ACC112 (cell line): ENCODE results near the gene TLK1.

ENCODE experiments used
- H2AFZ ChIP-seq: fragments of 200-600 bp; sonication (generic); one replicate; pipeline ENCODE4 v1.6.0; 2017; ENCODE audit warnings: antibody characterized with exemption, low read length; ENCODE audit not compliant: unreplicated experiment
- H3K27ac ChIP-seq: fragments of 200-600 bp; sonication (generic); 2 replicates; pipeline ENCODE4 v1.5.1; 2014; ENCODE audit warnings: low read depth, mild to moderate bottlenecking, antibody characterized with exemption, low read length, moderate library complexity
- H3K27me3 ChIP-seq: fragments of 200-600 bp; sonication (generic); 2 replicates; pipeline ENCODE4 v1.6.1; 2014; ENCODE audit warnings: mild to moderate bottlenecking, antibody characterized with exemption, low read length, moderate library complexity, mixed read lengths; ENCODE audit not compliant: insufficient read depth
- H3K36me3 ChIP-seq: fragments of 200-600 bp; sonication (generic); 2 replicates; pipeline ENCODE4 v1.6.1; 2016; ENCODE audit warnings: mild to moderate bottlenecking, antibody characterized with exemption, low read length, moderate library complexity, mixed read lengths; ENCODE audit not compliant: insufficient read depth
- H3K4me1 ChIP-seq: fragments of 200-600 bp; sonication (generic); one replicate; pipeline ENCODE4 v1.6.1; 2016; ENCODE audit warnings: low read length, mixed read lengths; ENCODE audit not compliant: insufficient read depth, unreplicated experiment, control insufficient read depth
- H3K4me3 ChIP-seq: fragments of 200-600 bp; sonication (generic); 2 replicates; pipeline ENCODE4 v1.5.1; 2014; ENCODE audit warnings: mild to moderate bottlenecking, low read depth, low read length
- H3K79me2 ChIP-seq: fragments of 200-600 bp; sonication (generic); one replicate; pipeline ENCODE4 v1.6.0; 2016; ENCODE audit warnings: low read length; ENCODE audit not compliant: control insufficient read depth, unreplicated experiment, insufficient read depth

The TLK1 gene

DNA sequence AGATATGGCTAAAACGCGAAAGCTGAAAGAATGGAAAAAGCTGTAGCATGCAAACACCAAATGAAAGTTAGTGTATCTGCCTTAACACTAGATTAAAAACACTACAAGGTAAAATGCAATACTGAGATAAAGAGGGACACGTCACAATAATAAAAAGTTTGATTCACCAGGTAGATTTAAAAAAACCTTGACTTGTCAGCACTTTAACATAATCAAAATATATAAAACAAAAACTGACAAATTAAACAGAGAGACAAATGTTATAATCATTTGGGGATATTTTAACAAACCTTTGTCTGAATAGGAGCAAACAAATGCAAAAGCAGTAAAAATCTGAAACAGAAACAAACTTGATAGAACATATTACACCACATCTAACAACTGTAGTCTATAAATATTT is 18.3 kb downstream of the TLK1 start:
- H3K36me3 ChIP-seq, result no peaks in the 10 kb centered on the region

DNA sequence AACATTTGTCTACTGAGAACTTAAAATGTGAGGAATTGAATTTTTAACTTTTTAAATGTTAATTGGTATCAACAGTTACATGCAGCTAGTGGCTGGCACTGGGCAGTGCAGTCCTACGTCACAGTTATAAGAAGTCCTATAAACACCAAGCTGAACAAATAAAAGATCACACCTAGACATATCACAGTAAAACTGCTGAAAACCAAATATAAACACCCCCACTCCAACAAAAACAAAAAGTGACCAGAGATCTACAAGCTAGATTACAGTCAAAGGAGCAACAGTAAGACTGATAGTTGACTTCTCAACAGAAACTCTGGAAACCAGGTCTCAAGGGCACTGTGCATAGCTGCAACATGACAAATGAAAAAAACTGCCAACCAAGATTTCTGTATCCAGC is 19.4 kb downstream of the TLK1 start:
- H3K36me3 ChIP-seq, result no peaks in the 10 kb centered on the region
- peaks cover 20% of the 10 kb centered on the region for H3K4me1 ChIP-seq
- H3K79me2 ChIP-seq, result peaks cover 88% of the 10 kb centered on the region

More for the DNA sequence above, 18.3 kb downstream of the TLK1 start:
- Histone ChIP-seq H3K27ac (no peak overlapping the region), H3K4me3 (no peak overlapping the region), H3K4me1 (peaks cover 16% of the 10 kb centered on the region), H3K27me3 (no peaks in the 10 kb centered on the region), H2AFZ (no peak overlapping the region), H3K79me2 (peaks cover 88% of the 10 kb centered on the region)

DNA sequence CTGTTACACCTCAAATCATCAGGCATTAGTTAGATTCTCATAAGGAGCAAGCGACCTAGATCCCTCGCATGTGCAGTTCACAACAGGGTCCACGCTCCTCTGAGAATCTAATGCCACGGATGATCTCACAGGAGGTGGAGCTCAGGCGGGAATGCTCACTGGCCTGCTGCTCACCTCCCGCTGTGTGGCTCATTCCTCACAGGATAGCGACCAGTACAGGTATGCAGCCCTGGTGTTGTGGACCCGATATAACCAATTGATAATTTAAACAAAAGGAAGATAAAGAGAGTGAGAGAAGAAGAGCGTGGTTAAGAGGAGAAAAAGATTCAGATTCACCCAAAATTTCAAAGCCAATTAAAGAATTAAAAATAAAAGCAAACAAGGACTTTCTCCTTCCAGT is 20.8 kb downstream of the TLK1 start:
- no peak overlapping the region for H3K27ac ChIP-seq
- H3K4me3 ChIP-seq, result no peak overlapping the region
- no peak overlapping the region for H2AFZ ChIP-seq
- H3K4me1 ChIP-seq, result peaks cover 20% of the 10 kb centered on the region
- H3K36me3 ChIP-seq, result no peaks in the 10 kb centered on the region
- peaks cover 90% of the 10 kb centered on the region for H3K79me2 ChIP-seq
- H3K27me3 ChIP-seq, result no peaks in the 10 kb centered on the region

More for the DNA sequence above, 19.4 kb downstream of the TLK1 start:
- Histone ChIP-seq H2AFZ (no peak overlapping the region), H3K27ac (no peak overlapping the region), H3K27me3 (no peaks in the 10 kb centered on the region), H3K4me3 (no peak overlapping the region)

DNA sequence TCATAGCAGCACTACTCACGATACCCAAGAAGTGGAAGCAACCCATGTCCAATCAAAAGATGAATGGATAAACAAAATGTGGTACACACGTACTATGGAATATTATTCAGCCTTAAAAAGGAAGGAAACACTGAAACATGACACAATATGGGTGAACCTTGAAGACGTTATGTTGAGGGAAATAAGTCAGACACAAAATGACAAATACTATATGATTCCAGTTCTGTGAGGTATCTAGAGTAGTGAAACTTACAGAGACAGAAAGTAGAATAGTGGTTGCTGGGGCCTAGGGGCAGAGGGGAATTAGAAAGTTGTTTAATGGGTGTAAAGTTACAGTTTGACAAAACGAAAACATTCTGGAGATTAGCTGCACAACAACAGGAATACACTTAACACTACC is 24.7 kb downstream of the TLK1 start:
- no peaks in the 10 kb centered on the region for H3K27me3 ChIP-seq
- H3K79me2 ChIP-seq, result peaks cover 89% of the 10 kb centered on the region
- no peak overlapping the region for H2AFZ ChIP-seq
- peaks cover 12% of the 10 kb centered on the region for H3K4me1 ChIP-seq
- H3K36me3 ChIP-seq, result no peaks in the 10 kb centered on the region
- no peak overlapping the region for H3K27ac ChIP-seq
- no peak overlapping the region for H3K4me3 ChIP-seq

DNA sequence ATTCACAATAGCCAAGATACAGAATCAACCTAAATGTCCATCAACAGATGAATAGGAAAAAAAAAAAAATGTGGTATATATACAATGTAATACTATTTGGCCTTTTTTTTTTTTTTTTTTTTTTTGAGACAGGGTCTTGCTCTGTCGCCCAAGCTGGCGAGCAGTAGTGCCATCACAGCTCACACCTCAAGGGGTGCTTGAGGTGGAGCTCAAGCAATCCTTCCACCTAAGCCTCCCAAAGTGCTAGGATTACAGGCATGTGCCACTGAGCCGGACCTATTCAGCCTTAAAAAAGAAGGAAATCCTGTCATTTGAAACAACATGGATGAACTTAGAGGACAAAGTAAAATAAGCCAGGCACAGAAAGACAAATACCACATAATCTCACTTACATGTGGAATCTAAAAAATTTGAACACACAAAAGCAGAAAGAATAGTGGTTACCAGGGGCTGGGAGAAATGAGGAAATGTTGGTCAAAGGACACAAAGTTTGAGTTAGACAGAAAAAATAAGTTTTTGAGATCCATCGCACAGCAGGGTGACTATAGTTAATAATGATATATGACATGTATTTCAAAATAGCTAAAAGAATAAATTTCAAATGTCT is 26.0 kb downstream of the TLK1 start:
- Histone ChIP-seq H3K4me1 (peaks cover 11% of the 10 kb centered on the region), H3K36me3 (no peaks in the 10 kb centered on the region), H3K27ac (no peak overlapping the region), H3K79me2 (peaks cover 83% of the 10 kb centered on the region), H2AFZ (no peak overlapping the region), H3K27me3 (no peaks in the 10 kb centered on the region), H3K4me3 (no peak overlapping the region)

DNA sequence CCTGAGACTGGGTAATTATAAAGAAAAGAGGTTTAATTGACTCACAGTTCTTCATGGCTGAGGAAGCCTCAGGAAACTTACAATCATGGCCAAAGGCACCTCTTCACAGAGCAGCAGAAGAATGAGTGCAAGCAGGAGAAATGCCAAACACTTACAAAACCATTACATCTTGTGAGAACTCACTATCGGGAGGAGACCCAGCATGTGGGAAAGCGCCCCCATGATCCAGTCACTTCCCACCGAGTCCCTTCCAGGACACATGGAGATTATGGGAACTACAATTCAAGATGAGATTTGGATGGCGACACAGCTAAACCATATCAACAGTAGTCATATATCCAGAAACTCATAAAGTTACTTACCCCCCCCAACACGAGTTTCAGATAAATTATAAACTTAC is 28.6 kb downstream of the TLK1 start:
- Histone ChIP-seq H3K4me1 (peaks cover 7% of the 10 kb centered on the region), H3K79me2 (peaks cover 82% of the 10 kb centered on the region), H3K27ac (no peak overlapping the region), H3K4me3 (no peak overlapping the region), H2AFZ (no peak overlapping the region), H3K27me3 (no peaks in the 10 kb centered on the region), H3K36me3 (no peaks in the 10 kb centered on the region)

DNA sequence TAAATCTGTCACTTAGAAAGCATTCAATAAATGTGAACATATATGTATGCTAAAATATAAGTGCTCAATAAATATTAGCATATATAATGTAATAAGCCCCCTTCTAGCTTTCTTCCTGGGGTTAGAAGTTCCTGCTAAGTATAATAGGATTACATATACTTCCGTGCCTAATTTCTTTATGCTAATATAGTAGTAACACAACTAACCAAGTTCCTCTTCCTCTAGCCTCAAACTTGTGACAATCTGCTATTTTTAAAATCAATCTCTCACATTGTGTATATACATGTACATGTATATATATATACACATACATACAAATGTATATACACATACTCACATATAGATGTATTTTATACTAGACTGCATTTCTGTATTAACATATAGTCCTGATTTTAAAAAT is 32.2 kb downstream of the TLK1 start:
- Histone ChIP-seq H3K36me3 (no peaks in the 10 kb centered on the region), H3K4me1 (no peaks in the 10 kb centered on the region)

DNA sequence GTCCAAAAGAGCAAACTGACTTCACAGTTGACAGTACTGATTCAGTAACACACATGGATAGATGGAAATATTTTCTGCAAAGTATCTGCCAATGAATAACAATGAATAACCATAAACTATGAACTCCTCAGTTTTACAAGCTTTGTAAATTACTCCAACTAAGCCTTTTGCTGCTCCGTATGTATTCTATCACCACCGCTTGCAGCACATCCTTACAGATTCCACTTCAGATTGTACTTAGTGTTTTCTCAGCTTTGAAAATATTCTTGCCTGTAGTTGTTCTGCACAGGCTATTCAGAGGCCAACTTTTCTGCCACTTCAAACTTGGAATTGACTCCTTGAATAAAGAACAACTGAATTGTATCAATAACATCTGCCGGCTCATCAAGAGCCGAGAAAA is 36.2 kb downstream of the TLK1 start:
- Histone ChIP-seq H2AFZ (no peak overlapping the region), H3K27me3 (no peaks in the 10 kb centered on the region), H3K4me3 (no peak overlapping the region), H3K27ac (no peak overlapping the region), H3K36me3 (no peaks in the 10 kb centered on the region), H3K79me2 (peaks cover 81% of the 10 kb centered on the region), H3K4me1 (no peaks in the 10 kb centered on the region)

More for the DNA sequence above, 32.2 kb downstream of the TLK1 start:
- Histone ChIP-seq H3K79me2 (peaks cover 80% of the 10 kb centered on the region), H3K27ac (no peak overlapping the region), H3K4me3 (no peak overlapping the region), H3K27me3 (no peaks in the 10 kb centered on the region), H2AFZ (no peak overlapping the region)

DNA sequence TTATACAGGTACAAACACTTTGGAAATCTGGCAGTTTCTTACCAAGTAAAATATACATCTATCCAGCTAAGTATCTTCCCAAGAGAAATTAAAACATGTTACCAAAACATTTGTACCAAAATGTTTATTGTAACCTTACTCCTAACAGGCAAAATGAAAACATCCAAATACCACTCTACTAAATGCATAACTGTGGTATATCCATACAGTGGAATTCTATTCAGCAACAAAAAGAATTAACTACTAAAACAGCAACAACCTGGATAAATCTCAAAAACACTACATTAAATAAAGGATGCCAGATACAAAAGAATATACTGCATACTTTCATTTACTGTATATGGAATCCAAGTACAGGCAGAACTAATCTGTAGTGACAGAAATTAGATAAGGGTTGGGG is 51.1 kb downstream of the TLK1 start:
- no peak overlapping the region for H3K27ac ChIP-seq
- H3K36me3 ChIP-seq, result no peaks in the 10 kb centered on the region
- no peaks in the 10 kb centered on the region for H3K27me3 ChIP-seq
- no peaks in the 10 kb centered on the region for H3K4me1 ChIP-seq
- peaks cover 60% of the 10 kb centered on the region for H3K79me2 ChIP-seq
- no peak overlapping the region for H3K4me3 ChIP-seq
- no peak overlapping the region for H2AFZ ChIP-seq

DNA sequence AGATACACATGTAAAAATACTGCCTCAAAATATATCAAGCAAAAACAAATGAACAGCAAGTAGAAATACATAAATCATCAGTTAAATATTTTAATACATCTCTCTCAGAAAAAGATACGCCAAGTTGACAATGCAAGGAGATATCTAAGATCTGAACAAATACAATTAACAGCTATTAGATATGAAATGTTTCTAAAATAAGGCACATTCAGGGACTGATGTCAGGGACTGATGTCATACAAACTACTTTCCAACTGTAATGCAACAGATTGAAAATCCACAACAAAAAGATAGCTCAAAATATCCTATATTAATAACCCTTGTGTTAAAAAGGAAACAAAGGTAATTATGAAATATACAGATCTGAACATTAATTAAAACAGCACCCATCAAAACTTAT is 51.7 kb downstream of the TLK1 start:
- H3K4me1 ChIP-seq, result no peaks in the 10 kb centered on the region
- no peak overlapping the region for H2AFZ ChIP-seq
- H3K27ac ChIP-seq, result no peak overlapping the region
- H3K36me3 ChIP-seq, result no peaks in the 10 kb centered on the region
- no peak overlapping the region for H3K4me3 ChIP-seq
- peaks cover 64% of the 10 kb centered on the region for H3K79me2 ChIP-seq
- no peaks in the 10 kb centered on the region for H3K27me3 ChIP-seq

DNA sequence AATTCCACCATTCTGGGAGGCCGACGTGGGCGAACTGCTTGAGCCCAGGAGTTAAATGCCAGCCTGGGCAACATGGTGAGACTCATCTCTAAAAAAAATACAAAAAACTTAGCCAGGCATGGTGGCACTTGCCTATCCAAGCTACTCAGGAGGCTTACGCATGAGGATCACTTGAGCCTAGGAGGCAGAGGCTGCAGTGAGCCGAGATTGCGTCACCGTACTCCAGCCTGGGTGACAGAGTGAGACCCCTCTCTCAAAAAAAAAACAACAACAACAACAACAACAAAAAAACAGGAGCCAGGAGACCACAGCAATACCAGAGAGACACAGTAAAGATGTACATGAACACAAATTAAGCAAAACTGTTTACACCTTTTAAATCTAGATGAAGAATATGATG is 52.9 kb downstream of the TLK1 start:
- no peaks in the 10 kb centered on the region for H3K36me3 ChIP-seq
- no peak overlapping the region for H3K27ac ChIP-seq
- peaks cover 66% of the 10 kb centered on the region for H3K79me2 ChIP-seq
- no peaks in the 10 kb centered on the region for H3K27me3 ChIP-seq
- no peaks in the 10 kb centered on the region for H3K4me1 ChIP-seq
- no peak overlapping the region for H3K4me3 ChIP-seq
- no peak overlapping the region for H2AFZ ChIP-seq
